ENCODE data around the gene NEU1. TPM values are rescaled to one million over a fixed set of nuclear protein-coding genes. Genes with fewer than 3 reads are reported as not detected.
"Not testable (repeated sequence)": the region's sequence is repeated elsewhere in the genome, so short reads cannot be mapped to it uniquely, and the experiment has no call there.

Gene NEU1
- polyA plus RNA-seq, 1 donor (not counting 4 experiments of a cell fraction or from before 2014, with no cell fraction given), result 27.9 TPM

GRCh38 chr6:31859923-31860322 lies 2.7 kb downstream of the NEU1 start:
- Histone ChIP-seq H3K9me3 (ENCODE audit: control insufficient read depth, low read depth, low read length) (no peaks in the 10 kb centered on the region), H3K9ac (ENCODE audit: control insufficient read depth, extremely low read depth, insufficient read depth, low read length) (no peak overlapping the region), H3K9me1 (ENCODE audit: control insufficient read depth, extremely low read depth, insufficient read depth, low read length) (no peaks in the 10 kb centered on the region), H3K4me2 (ENCODE audit: control insufficient read depth, extremely low read depth, insufficient read depth, low read depth, low read length) (no peak overlapping the region), H3K79me2 (ENCODE audit: control insufficient read depth, insufficient read depth, low read length) (peaks cover 5% of the 10 kb centered on the region), H3K27ac (ENCODE audit: control insufficient read depth, insufficient read depth, low read length) (no peak overlapping the region), H3K4me3 (ENCODE audit: control insufficient read depth in 2 of 3, extremely low read depth in 1 of 3, insufficient read depth in 2 of 3, low read depth in 1 of 3, low read length in 3 of 3) (no peak overlapping the region), H3K27me3 (ENCODE audit: control insufficient read depth, extremely low read depth, insufficient read depth, low read length) (no peaks in the 10 kb centered on the region), H4K20me1 (ENCODE audit: control insufficient read depth, extremely low read depth, insufficient read depth, low read length) (no peaks in the 10 kb centered on the region), H3K4me1 (ENCODE audit: control insufficient read depth, extremely low read depth, insufficient read depth, low read length) (peaks cover 12% of the 10 kb centered on the region), H3K36me3 (ENCODE audit: control insufficient read depth in 2 of 2, extremely low read depth in 1 of 2, insufficient read depth in 2 of 2, low read length in 2 of 2) (peaks cover 15 to 16% of the 10 kb centered on the region in 2 experiments), H2AFZ (ENCODE audit: control insufficient read depth, low read length) (no peak overlapping the region)
- TF ChIP-seq CTCF (optimal IDR thresholded peaks at IDR 0.05 in 1 of 3, IDR thresholded peaks at IDR 0.05 in 1 of 3, conservative IDR thresholded peaks at IDR 0.05 in 1 of 3; ENCODE audit: extremely low read depth in 1 of 3, insufficient read depth in 2 of 3, low read length in 3 of 3) (no peak), EZH2 (IDR thresholded peaks at IDR 0.05; ENCODE audit: low read length) (no peak)
- FAIRE-seq, result no peak
- DNase-seq (ENCODE audit: low read depth, low spot score), result no peak
- dilution Hi-C loops (cut with MboI; ENCODE audit: extremely low pct_ligation_motif_present, low sequenced_read_pairs), result no loop called here

GRCh38 chr6:31858707-31859106 lies 3.9 kb downstream of the NEU1 start:
- Histone ChIP-seq H3K27ac (ENCODE audit: control insufficient read depth, insufficient read depth, low read length) (no peak overlapping the region), H3K27me3 (ENCODE audit: control insufficient read depth, extremely low read depth, insufficient read depth, low read length) (no peaks in the 10 kb centered on the region), H4K20me1 (ENCODE audit: control insufficient read depth, extremely low read depth, insufficient read depth, low read length) (no peaks in the 10 kb centered on the region), H3K36me3 (ENCODE audit: control insufficient read depth in 2 of 2, extremely low read depth in 1 of 2, insufficient read depth in 2 of 2, low read length in 2 of 2) (peaks cover 15 to 16% of the 10 kb centered on the region in 2 experiments), H3K4me1 (ENCODE audit: control insufficient read depth, extremely low read depth, insufficient read depth, low read length) (peaks cover 12% of the 10 kb centered on the region), H3K9me3 (ENCODE audit: control insufficient read depth, low read depth, low read length) (no peaks in the 10 kb centered on the region), H3K4me2 (ENCODE audit: control insufficient read depth, extremely low read depth, insufficient read depth, low read depth, low read length) (no peak overlapping the region), H3K79me2 (ENCODE audit: control insufficient read depth, insufficient read depth, low read length) (peaks cover 5% of the 10 kb centered on the region), H2AFZ (ENCODE audit: control insufficient read depth, low read length) (no peak overlapping the region), H3K4me3 (ENCODE audit: control insufficient read depth in 2 of 3, extremely low read depth in 1 of 3, insufficient read depth in 2 of 3, low read depth in 1 of 3, low read length in 3 of 3) (no peak overlapping the region), H3K9me1 (ENCODE audit: control insufficient read depth, extremely low read depth, insufficient read depth, low read length) (no peaks in the 10 kb centered on the region), H3K9ac (ENCODE audit: control insufficient read depth, extremely low read depth, insufficient read depth, low read length) (no peak overlapping the region)
- dilution Hi-C loops (cut with MboI; ENCODE audit: extremely low pct_ligation_motif_present, low sequenced_read_pairs), result no loop called here
- TF ChIP-seq CTCF (optimal IDR thresholded peaks at IDR 0.05 in 1 of 3, IDR thresholded peaks at IDR 0.05 in 1 of 3, conservative IDR thresholded peaks at IDR 0.05 in 1 of 3; ENCODE audit: extremely low read depth in 1 of 3, insufficient read depth in 2 of 3, low read length in 3 of 3), result no peak
- TF ChIP-seq EZH2 (IDR thresholded peaks at IDR 0.05; ENCODE audit: low read length), result no peak
- no peak for FAIRE-seq
- no peak for DNase-seq (ENCODE audit: low read depth, low spot score)

- H3K9ac ChIP-seq (ENCODE audit: control insufficient read depth, extremely low read depth, insufficient read depth, low read length); H3K4me1 ChIP-seq (ENCODE audit: control insufficient read depth, extremely low read depth, insufficient read depth, low read length); FAIRE-seq; H3K79me2 ChIP-seq (ENCODE audit: control insufficient read depth, insufficient read depth, low read length); H4K20me1 ChIP-seq (ENCODE audit: control insufficient read depth, extremely low read depth, insufficient read depth, low read length); dilution Hi-C loops (cut with MboI; ENCODE audit: extremely low pct_ligation_motif_present, low sequenced_read_pairs); H3K9me1 ChIP-seq (ENCODE audit: control insufficient read depth, extremely low read depth, insufficient read depth, low read length); H2AFZ ChIP-seq (ENCODE audit: control insufficient read depth, low read length); H3K27ac ChIP-seq (ENCODE audit: control insufficient read depth, insufficient read depth, low read length); H3K4me3 ChIP-seq (ENCODE audit: control insufficient read depth in 2 of 3, extremely low read depth in 1 of 3, insufficient read depth in 2 of 3, low read depth in 1 of 3, low read length in 3 of 3); H3K9me3 ChIP-seq (ENCODE audit: control insufficient read depth, low read depth, low read length); DNase-seq (ENCODE audit: low read depth, low spot score); H3K4me2 ChIP-seq (ENCODE audit: control insufficient read depth, extremely low read depth, insufficient read depth, low read depth, low read length); H3K27me3 ChIP-seq (ENCODE audit: control insufficient read depth, extremely low read depth, insufficient read depth, low read length): not testable (repeated sequence)
- peaks cover 15 to 16% of the 10 kb centered on the region in 2 experiments for H3K36me3 ChIP-seq (ENCODE audit: control insufficient read depth in 2 of 2, extremely low read depth in 1 of 2, insufficient read depth in 2 of 2, low read length in 2 of 2)
Observed at GRCh38 chr6:31857774-31858173, 4.8 kb downstream of the NEU1 start.

- H3K4me1 ChIP-seq (ENCODE audit: control insufficient read depth, extremely low read depth, insufficient read depth, low read length); H3K4me2 ChIP-seq (ENCODE audit: control insufficient read depth, extremely low read depth, insufficient read depth, low read depth, low read length); H3K79me2 ChIP-seq (ENCODE audit: control insufficient read depth, insufficient read depth, low read length); H3K36me3 ChIP-seq (ENCODE audit: control insufficient read depth in 2 of 2, extremely low read depth in 1 of 2, insufficient read depth in 2 of 2, low read length in 2 of 2); H4K20me1 ChIP-seq (ENCODE audit: control insufficient read depth, extremely low read depth, insufficient read depth, low read length); H3K9me1 ChIP-seq (ENCODE audit: control insufficient read depth, extremely low read depth, insufficient read depth, low read length); H3K9ac ChIP-seq (ENCODE audit: control insufficient read depth, extremely low read depth, insufficient read depth, low read length); H3K27ac ChIP-seq (ENCODE audit: control insufficient read depth, insufficient read depth, low read length); dilution Hi-C loops (cut with MboI; ENCODE audit: extremely low pct_ligation_motif_present, low sequenced_read_pairs); H3K27me3 ChIP-seq (ENCODE audit: control insufficient read depth, extremely low read depth, insufficient read depth, low read length); H3K9me3 ChIP-seq (ENCODE audit: control insufficient read depth, low read depth, low read length); H2AFZ ChIP-seq (ENCODE audit: control insufficient read depth, low read length); H3K4me3 ChIP-seq (ENCODE audit: control insufficient read depth in 2 of 3, extremely low read depth in 1 of 3, insufficient read depth in 2 of 3, low read depth in 1 of 3, low read length in 3 of 3); FAIRE-seq; DNase-seq (ENCODE audit: low read depth, low spot score): not testable (repeated sequence)
Observed at GRCh38 chr6:31851980-31852718, 10.5 kb downstream of the NEU1 start.

Data from keratinocyte (primary cell).